OCI-LY1 (cell line): Measurements from ENCODE around the gene NCAPH2.

ENCODE experiments used
- EZH2 ChIP-seq: fragments of 200-600 bp; sonication (generic), shearing (Covaris generic); IDR thresholded peaks from 2 replicates; pipeline ENCODE4 v1.8.0; 2017; ENCODE audit warnings: borderline replicate concordance, mixed run types, mild to moderate bottlenecking, antibody characterized with exemption, low read length, moderate library complexity, mixed read lengths
- TF ChIP-seq, protein P1 (sequence below): fragments of 200-600 bp; sonication (generic), shearing (Covaris generic); IDR thresholded peaks from 2 replicates; pipeline ENCODE4 v1.5.1; 2017; ENCODE audit warnings: mild to moderate bottlenecking, antibody characterized with exemption, low read length, moderate library complexity, mixed read lengths

GRCh38 chr22:50486561-50487289 lies 21.3 kb upstream of the NCAPH2 start, which contains the start of gene MIOX:
- TF ChIP-seq EZH2: no peak
- TF ChIP-seq, protein P1, sequence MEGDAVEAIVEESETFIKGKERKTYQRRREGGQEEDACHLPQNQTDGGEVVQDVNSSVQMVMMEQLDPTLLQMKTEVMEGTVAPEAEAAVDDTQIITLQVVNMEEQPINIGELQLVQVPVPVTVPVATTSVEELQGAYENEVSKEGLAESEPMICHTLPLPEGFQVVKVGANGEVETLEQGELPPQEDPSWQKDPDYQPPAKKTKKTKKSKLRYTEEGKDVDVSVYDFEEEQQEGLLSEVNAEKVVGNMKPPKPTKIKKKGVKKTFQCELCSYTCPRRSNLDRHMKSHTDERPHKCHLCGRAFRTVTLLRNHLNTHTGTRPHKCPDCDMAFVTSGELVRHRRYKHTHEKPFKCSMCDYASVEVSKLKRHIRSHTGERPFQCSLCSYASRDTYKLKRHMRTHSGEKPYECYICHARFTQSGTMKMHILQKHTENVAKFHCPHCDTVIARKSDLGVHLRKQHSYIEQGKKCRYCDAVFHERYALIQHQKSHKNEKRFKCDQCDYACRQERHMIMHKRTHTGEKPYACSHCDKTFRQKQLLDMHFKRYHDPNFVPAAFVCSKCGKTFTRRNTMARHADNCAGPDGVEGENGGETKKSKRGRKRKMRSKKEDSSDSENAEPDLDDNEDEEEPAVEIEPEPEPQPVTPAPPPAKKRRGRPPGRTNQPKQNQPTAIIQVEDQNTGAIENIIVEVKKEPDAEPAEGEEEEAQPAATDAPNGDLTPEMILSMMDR: no peak
